NB4 (cell line): ENCODE data around the gene DYNC1I1.

ENCODE experiments used
- CTCF ChIP-seq: IDR thresholded peaks from one replicate; pipeline ENCODE4 v1.5.1; 2012; ENCODE audit warnings: low read depth, low read length
- MYC ChIP-seq: IDR thresholded peaks from 2 replicates; pipeline ENCODE4 v1.6.1; 2011; ENCODE audit warnings: low read depth, low read length
- POLR2A ChIP-seq: IDR thresholded peaks from 2 replicates; pipeline ENCODE4 v1.6.1; 2011; ENCODE audit warnings: mild to moderate bottlenecking; ENCODE audit not compliant: insufficient read length; ENCODE audit errors: extremely low read depth
- TF ChIP-seq, protein P1 (sequence below): IDR thresholded peaks from 2 replicates; pipeline ENCODE4 v1.6.1; 2011; ENCODE audit warnings: low read depth, low read length

DNA sequence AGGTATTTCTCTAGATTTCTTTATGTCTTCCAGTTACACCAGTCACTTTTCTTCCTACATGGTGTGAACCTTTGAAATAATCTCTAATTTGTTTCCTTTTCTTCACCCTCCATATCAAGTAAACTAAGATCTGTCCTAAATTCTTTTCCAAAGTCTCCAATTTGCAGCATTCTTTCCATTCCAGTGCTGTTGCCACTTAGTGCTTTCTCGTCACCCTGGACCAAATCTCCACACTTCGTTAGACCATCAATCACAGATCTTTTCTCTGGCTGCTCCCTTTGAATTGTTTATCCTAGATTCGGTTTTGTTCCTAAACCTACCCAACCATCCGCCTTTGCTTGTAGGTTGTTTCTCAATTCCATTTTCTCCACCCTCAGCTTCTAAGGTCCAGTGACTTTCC, 74.7 kb downstream of the DYNC1I1 start:
- no peak for TF ChIP-seq CTCF
- TF ChIP-seq POLR2A, result no peak
- TF ChIP-seq, protein P1, sequence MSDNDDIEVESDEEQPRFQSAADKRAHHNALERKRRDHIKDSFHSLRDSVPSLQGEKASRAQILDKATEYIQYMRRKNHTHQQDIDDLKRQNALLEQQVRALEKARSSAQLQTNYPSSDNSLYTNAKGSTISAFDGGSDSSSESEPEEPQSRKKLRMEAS, result no peak
- no peak for TF ChIP-seq MYC
